Activated CD8-positive, alpha-beta memory T cell treated with anti-CD3 and anti-CD28 coated beads, Interleukin-2, amount 50 U/mL, for 1 hour (primary cell): Measurements from ENCODE around the gene USP5.
"Not testable (repeated sequence)": the region's sequence is repeated elsewhere in the genome, so short reads cannot be mapped to it uniquely, and the experiment has no call there.

Source experiments
- DNase-seq: peaks from one replicate; pipeline ENCODE4 v3.0.0-alpha.2; 2020; ENCODE audit errors: extremely low read depth

Gene USP5

DNA sequence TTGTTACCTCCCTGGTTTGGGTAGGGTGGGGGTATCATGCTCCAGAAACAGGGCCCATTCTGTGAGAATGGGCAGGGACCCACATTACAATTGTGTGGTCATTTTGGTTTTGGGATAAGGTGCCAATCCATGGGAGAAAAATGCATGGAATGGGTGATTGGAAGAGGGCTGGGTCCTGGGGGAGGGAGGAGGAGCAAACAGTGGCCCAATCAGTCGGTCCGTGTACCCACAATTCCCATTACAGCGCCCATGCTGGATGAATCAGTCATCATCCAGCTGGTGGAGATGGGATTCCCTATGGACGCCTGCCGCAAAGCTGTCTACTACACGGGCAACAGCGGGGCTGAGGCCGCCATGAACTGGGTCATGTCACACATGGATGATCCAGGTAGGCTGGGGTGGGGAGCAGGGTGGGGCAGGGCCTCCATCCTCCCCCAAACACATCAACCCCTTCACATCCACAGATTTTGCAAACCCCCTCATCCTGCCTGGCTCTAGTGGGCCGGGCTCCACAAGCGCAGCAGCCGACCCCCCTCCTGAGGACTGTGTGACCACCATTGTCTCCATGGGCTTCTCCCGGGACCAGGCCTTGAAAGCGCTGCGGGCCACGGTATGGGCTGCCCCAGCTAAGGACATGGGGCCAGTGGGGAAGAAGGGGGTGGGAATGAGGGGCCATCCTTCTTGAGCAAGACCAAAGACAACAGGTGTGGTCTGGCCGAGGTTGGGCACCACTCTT lies 11.8 kb downstream of the USP5 start:
- no peak for DNase-seq

DNA sequence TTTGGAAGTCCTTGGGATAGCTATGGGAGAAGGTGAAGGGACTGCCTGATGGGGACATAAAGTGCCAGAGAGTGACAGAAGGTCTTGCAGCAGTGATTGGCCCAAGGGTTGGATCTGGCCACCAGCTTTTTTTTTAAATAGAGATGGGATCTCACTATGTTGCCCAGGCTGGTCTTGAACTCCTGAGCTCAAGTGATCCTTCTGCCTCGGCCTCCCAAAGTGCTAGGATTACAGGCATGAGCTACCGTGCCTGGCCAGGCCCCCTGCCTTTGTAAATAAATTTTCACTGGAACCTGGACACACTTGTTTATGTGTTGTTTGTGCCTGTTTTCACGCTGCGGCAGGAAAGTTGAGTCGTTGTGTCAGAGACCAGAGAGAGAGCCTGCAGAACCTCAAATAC lies 13.4 kb downstream of the USP5 start:
- DNase-seq = not testable (repeated sequence)

DNA sequence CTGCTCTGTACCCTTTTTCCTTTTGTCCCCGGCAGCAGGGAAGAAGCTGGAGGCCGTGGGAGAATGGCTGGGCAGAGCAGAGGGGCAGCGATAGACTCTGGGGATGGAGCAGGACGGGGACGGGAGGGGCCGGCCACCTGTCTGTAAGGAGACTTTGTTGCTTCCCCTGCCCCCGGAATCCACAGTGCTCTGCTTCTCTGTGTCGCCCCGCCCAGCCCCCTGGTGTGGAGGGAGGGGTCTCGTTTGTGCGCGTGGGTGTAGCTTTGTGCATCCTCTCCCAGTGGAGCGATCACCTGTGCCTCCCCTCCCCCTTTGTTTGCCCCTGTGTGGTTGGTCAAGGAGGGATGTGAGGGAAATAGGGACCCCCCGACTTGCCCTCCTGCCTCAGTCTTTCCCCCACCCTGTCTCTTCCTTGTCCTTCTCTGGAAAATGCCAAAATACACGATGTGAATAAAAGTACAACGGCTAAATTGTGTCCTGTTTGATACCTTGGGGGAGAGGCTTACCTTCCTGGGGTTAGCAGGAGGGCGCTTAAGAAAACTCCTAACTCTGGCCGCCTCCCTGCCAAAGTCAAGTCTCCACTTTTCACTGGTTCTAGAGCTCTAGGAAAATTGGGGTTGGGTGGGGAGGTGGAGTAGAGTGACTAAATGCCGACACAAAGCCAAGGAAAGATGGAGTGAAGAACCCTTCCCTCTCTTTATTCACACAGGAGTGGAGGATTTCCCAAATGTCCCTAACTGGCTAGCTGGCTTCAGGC lies 14.4 kb downstream of the USP5 start:
- no peak for DNase-seq

DNA sequence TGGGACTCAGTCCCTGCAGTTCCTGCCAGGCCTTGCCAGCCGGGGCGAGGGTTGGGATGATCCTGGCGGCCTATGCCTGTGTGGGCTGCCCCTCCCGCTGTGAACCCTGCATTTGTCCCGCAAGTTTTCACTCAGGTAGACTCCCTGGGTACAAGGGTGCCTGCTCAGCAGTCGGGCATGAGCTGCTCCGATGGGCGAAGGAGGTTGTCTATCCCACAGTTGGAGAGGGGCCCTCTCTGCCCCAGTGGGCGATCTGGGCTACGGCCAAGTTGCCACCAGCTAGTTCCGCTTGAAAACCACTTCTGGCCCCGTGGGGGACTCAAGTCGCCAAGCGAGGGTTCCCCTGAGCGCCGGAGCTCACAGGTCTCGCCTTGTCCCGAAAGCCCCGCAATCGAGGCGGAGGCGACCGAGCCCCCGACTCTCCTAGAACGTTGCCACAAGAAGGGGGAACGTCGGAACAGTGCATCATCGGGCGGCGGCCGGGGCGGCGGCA lies 15.0 kb downstream of the USP5 start:
- DNase-seq = no peak

DNA sequence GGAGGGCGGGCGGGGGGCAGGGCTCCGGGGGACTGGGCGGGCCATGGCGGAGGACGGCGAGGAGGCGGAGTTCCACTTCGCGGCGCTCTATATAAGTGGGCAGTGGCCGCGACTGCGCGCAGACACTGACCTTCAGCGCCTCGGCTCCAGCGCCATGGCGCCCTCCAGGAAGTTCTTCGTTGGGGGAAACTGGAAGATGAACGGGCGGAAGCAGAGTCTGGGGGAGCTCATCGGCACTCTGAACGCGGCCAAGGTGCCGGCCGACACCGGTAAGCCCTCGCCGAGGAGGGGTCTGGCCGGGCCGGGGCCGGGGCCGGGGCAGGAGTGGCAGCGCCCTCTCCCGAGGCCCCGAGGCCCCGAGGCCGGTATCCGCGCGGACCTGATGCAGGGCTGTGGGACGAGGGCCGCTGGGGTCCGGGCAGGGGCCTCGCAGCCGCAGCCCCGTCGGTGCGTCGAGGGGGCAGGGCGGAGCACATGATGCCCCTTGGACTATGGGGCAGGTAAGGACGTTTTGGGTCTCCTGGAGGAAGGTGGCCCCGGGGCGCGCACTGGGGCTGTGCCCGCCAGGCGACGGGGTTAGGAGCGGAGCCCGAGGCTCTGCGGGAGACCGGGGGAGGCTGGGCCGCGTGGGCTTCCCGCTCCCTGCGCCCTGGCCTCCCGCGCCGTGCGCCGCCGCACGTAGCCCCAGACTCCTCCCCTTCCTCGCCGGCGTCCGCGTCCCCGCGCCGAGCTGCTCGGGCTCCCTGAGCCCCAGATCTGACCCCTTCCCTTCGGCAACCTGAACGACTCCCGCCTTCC lies 15.7 kb downstream of the USP5 start, which contains the start of gene TPI1:
TPI1 (plus strand) TSS at position 119 of the 798 bp plus-strand sequence; CDS start at position 155, 36 bp downstream.
- DNase-seq = peak; percentile 51

DNA sequence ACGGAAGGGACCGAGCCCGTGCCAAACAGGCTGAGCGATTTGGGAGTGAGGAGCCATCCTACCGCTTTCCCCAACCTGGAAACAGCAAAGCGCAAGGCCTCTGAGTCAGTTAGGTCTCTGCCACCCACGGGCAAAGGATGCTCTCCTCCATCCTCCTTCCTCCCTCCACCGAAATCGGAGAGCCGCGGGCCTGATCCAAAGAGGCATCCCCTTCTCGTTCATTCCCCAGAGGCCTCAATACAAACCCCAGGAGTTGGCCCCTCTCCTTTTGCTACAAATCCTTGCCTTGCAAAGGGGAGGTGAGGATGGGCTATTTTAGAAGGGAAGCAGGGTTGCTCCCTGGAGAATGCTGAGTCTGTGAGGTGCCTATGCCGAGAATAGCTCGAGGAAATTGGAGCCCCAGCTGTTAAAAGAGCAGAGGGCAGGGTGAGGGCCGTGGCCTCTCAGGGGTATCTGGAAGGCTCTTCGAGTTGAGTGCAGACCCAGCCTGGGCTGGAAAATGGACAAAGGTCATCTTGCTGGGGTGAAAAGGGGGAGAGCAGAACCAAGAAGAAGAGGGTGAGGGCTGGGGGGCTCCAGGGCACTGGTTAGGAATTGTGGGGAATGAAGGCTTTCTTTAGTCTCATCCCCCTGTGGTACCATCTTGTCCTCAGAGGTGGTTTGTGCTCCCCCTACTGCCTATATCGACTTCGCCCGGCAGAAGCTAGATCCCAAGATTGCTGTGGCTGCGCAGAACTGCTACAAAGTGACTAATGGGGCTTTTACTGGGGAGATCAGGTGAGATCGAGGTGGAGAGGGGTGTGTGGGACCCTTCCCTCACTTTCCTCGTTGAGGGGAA lies 16.5 kb downstream of the USP5 start:
- DNase-seq = no peak

DNA sequence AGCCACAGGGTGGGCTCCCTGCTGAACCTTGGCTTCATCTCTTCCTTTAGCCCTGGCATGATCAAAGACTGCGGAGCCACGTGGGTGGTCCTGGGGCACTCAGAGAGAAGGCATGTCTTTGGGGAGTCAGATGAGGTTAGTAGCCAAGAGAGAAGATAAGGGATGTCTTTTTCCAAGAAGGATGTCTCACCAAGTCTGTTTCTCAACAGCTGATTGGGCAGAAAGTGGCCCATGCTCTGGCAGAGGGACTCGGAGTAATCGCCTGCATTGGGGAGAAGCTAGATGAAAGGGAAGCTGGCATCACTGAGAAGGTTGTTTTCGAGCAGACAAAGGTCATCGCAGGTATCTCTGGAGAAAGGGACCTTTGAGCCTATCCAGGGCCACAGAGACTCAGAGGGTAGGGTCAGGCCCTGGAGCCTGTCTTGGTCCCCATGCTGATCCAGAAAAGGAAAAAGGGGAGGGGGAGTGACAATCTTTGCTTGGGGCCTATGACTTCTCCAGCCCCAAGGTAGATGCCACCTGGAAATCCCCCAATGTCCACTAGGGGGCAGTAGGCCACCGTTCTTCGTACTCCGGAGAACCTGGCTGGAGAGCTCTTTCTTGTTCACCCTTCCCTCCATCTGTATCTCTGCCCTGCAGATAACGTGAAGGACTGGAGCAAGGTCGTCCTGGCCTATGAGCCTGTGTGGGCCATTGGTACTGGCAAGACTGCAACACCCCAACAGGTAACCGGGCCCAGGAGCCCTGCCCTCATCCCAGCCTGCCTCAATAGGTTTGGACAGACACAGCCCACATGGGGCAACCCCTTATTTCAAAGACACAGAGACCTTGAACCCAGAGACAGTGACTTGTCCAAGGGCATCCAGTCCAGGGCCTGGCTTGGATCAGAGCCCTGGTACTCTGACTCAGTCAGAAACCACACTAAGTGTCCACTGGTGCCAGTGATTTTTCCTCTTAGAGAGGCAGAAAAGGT lies 17.4 kb downstream of the USP5 start:
- DNase-seq = peak; percentile 56

DNA sequence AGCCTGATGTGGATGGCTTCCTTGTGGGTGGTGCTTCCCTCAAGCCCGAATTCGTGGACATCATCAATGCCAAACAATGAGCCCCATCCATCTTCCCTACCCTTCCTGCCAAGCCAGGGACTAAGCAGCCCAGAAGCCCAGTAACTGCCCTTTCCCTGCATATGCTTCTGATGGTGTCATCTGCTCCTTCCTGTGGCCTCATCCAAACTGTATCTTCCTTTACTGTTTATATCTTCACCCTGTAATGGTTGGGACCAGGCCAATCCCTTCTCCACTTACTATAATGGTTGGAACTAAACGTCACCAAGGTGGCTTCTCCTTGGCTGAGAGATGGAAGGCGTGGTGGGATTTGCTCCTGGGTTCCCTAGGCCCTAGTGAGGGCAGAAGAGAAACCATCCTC lies 18.4 kb downstream of the USP5 start:
- not testable (repeated sequence) for DNase-seq

DNA sequence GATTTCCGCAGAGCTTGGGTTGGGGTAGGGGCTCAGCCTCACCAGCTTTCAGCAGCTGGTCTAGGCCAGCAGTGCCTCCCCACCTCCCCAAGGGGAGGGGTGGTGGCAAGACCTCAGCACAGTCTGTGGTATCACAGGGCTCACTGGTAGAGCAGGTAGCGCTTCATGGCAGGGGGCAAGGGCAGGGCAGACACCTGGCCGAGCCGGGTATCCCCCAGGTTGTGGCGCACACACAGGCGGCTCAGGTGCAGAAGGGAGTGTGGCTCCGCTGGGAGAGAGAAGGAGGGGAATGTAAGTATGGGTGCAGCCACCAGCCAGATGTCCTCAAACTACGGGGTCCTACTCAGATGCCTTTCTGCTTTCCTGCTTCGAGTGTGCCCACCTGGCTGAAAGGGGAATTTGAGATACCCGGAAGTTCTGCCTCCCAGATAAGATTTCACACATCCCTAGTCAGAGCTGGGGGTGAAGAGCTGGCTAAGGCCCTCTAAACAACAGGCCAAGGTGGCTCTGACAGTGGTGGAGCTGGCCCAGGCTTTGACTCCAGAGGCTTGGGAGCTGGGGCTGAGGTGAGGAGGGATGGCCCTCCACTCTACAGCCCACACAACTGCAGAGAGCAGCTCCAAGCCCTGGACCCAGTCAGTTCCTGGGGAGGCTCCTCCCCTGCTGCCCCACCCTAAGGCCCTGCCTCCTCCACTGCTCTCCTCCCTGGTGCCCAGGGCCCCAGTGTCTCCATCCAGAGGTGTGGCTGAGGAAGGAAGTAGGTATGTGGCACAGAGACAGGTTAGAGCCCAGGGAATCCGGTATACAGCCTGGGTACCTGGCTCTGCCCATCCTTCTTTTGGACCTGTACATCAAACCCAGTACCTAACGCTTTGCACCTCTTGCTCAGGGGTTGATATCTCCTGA lies 19.4 kb downstream of the USP5 start:
- DNase-seq = no peak

DNA sequence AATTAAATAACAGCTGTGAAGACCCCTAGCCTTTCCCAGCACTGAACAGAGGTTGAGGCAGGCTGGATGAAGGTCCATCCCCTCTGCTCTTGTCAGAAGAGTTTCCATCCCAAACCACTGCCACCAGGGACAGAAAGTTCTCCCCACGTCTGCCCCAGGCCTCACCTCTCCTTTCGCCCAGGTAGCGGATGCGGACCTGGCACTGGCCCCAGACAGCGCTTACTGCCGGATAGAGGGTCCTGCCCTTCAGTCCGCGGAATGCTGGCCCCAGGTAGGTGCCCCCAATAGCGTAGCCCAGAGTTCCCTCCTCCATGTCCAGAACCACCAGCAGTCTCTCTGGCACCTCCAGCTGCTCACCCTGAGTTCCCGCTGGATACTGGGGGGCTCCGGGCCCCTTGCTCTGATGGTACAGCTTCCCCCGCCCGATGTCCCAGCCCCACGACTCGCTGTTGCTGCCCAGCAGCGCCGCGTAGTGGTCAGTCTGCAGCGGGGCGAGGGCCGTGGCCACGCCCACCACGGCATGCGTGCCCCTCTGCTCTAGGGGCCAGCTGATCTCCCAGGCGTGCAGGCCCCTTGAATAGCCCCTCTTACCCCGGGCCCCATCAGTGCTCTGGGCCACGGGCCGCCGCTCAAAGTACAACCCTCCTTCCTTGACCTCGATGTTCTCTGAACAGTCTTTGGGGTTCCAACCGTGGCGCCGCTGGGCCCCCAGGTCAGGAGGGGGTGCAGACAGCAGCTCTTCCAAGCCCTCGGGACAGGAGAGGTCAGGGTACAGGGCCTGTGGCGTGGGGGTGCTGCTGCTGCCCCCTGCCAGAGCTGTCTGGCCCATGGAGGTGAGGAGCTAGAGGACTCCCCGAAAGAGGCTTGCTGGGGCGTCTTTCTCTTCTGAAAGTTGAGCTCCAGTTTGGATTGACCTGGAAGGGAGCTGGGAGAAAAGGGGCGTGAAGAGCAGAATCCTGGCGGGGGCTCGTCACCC lies 20.4 kb downstream of the USP5 start:
- DNase-seq = peak; percentile 43

DNA sequence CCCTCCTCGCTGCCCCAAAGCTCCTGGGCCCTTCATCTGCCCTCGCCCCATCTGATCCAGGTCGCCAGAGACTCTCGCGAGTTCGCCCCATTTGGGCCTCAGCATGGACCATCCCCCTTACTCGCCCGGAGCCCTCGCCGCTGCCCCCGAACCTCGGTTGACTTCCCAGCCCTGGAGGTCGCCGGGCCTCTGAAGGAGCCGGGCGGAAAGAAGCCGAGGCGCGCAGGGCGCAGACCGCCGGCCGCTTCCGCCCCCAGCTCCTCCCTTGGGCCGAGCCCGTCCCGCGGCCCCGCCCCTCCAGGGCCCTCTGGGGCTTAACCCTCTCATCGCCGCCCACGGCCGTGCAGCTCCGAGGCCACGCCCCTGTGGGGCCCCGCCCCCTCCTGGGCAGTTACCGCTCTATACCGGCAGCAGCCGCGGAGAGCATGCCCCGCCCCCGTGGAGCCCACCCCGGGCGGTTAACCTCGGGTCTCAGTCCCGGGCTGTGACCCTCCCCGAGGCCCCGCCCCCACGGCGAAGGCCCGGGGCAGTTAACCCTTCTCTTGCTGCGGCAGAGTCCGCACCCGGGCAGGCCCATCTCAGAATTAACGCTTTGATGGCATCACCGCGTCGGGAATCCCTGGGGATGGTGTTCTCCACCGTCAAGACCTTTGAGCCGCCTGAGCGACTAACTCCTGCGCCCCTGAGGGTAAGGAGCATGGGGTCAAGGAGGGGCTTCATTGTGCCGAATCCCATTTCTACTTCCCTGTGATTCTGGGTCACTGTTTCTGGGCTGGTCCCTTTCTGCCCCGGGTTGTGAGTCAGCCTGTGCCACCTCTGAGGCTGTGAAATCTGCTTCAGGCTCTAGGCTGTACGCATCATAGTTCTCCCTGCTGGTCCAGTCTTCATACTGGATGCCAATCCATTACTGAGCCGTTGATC lies 21.4 kb downstream of the USP5 start, which contains the start of gene SPSB2:
SPSB2 (minus strand) TSS at position 210 of the 921 bp plus-strand sequence. CDS start 402 bp downstream, outside the sequence.
- peak; percentile 80 for DNase-seq

DNA sequence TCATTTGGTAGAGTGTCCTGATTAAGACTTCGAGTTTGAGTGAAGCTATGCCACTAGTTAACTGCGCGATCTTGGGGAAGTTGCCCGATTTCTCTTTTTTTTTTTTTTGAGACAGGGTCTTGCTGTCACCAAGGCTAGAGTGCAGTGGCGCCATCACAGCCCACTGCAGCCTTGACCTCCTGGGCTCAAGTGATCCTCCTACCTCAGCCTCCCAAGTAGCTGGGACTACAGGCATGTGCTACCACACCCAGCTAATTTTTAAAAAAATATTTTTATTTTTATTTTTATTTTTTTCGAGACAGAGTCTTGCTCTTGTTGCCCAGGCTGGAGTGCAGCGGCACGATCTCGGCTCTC lies 22.0 kb downstream of the USP5 start:
- not testable (repeated sequence) for DNase-seq

DNA sequence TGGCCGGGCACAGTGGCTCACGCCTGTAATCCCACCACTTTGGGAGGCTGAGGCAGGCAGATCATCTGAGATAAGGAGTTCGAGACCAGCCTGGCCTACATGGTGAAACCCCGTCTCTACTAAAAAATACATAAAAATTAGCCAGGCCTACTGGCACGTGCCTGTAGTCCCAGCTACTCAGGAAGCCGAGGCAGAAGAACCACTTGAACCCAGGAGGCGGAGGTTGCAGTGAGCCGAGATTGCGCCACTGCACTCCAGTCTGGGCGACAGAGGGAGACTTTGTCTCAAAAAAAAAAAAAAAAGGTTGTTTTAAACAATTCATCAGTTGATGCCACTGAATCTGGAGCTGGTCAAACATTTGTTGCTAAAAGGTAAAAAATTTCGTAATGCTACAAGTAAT lies 27.9 kb downstream of the USP5 start:
- DNase-seq = not testable (repeated sequence)

DNA sequence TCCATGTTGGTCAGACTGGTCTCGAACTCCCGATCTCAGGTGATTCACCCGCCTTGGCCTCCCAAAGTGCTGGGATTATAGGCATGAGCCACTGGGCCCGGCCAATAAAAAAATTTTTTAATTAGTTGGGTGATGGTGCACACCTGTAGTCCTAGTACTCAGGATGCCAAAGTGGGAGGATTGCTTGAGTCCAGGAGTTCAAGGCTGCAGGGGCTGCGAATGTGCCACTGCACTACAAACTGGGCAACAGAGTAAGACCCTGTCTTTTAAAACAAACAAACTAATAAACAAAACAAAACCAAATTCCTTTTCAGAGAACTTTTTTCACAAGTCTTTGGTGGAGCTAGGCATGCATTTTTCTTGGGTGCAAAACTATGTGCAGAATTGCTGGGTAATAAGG lies 31.3 kb downstream of the USP5 start:
- DNase-seq = no peak

DNA sequence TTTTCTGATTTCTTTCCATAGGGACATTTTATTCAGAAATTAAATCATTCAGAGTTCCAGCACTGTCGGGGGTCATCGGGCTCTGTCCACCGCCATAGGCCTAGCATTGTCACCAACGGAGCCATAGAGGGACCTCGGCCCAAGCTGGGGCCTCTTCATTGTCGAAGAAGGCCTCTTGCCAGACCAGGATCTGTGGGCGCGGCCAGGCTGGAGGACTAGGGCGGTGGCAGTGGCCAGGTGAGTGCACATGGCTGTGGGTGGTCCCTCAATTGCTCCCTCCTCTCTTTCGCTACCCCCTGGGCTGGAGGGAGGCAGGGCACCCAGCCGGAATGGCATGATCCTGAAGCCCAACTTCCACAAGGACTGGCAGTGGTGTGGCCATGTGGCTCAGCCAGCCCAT lies 31.7 kb downstream of the USP5 start:
- no peak for DNase-seq

DNA sequence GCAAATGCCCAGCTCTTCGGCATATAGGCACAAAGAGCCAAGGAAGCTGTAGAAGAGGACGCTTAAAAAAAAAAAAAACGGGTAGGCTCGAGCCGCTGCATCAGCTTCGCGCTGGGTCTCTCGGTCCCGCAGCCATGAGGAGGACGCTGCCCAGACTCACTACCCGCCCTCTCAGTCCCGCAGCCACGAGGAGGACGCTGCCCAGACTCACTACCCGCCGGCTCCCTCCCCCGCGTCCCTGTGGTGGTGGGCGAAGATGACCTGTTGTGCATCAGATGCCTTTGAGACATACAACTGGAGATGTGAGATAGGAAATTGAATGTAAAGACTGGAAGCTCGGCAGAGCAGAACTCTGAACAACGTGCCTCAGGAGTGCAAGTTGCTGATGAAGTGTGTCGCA lies 32.6 kb downstream of the USP5 start:
- DNase-seq = no peak
